Fibroblast of the aortic adventitia (primary cell): ENCODE results near the gene GJB1. TPM values are rescaled to one million over a fixed set of nuclear protein-coding genes. Genes with fewer than 3 reads are reported as not detected.

Source experiments
- DNase-seq: peaks from one replicate; pipeline ENCODE4 v3.0.0-alpha.2; 2010; ENCODE audit warnings: low read depth
- H3K4me3 ChIP-seq: 2 replicates; pipeline ENCODE4 v1.5.1; 2011; ENCODE audit warnings: low read depth, mild to moderate bottlenecking, control low read depth, low read length, moderate library complexity
- total RNA-seq: library from RNA; depleted of rRNA; stranded (reverse); fragments of >200 nt; gene quantifications from 2 replicates; pipeline ENCODE4 v1.2.3, GENCODE V29; 2012; ENCODE audit warnings: low replicate concordance
- TF ChIP-seq, protein P1 (sequence below): IDR thresholded peaks from 2 replicates; pipeline ENCODE4 v1.5.1; 2011; ENCODE audit warnings: mild to moderate bottlenecking, low read length, control low read depth, inconsistent platforms; ENCODE audit not compliant: insufficient read depth

The GJB1 gene
- total RNA-seq, 1 donor = not detected

DNA sequence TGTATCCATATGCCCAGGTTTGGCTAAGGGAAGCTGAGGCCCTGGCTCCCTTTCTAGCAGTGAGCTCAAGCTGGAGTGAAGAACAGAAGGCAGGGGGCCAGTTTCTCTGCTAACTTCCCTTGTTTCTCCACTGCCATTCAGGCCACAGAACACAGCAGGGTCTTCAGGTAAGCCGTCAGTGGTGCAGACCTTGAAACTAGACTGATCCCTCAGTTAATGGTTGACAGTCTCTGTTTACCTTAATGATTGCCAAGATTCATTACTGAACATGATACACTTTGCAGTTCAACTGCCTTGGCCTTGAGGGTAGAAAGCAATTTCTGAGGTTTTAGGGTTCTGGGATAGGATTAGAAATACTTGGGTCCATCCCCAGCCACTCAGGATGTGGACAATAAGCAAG lies 8.9 kb upstream of the GJB1 start:
- no peak for DNase-seq
- TF ChIP-seq, protein P1, sequence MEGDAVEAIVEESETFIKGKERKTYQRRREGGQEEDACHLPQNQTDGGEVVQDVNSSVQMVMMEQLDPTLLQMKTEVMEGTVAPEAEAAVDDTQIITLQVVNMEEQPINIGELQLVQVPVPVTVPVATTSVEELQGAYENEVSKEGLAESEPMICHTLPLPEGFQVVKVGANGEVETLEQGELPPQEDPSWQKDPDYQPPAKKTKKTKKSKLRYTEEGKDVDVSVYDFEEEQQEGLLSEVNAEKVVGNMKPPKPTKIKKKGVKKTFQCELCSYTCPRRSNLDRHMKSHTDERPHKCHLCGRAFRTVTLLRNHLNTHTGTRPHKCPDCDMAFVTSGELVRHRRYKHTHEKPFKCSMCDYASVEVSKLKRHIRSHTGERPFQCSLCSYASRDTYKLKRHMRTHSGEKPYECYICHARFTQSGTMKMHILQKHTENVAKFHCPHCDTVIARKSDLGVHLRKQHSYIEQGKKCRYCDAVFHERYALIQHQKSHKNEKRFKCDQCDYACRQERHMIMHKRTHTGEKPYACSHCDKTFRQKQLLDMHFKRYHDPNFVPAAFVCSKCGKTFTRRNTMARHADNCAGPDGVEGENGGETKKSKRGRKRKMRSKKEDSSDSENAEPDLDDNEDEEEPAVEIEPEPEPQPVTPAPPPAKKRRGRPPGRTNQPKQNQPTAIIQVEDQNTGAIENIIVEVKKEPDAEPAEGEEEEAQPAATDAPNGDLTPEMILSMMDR = no peak
- no peak overlapping the region for H3K4me3 ChIP-seq

DNA sequence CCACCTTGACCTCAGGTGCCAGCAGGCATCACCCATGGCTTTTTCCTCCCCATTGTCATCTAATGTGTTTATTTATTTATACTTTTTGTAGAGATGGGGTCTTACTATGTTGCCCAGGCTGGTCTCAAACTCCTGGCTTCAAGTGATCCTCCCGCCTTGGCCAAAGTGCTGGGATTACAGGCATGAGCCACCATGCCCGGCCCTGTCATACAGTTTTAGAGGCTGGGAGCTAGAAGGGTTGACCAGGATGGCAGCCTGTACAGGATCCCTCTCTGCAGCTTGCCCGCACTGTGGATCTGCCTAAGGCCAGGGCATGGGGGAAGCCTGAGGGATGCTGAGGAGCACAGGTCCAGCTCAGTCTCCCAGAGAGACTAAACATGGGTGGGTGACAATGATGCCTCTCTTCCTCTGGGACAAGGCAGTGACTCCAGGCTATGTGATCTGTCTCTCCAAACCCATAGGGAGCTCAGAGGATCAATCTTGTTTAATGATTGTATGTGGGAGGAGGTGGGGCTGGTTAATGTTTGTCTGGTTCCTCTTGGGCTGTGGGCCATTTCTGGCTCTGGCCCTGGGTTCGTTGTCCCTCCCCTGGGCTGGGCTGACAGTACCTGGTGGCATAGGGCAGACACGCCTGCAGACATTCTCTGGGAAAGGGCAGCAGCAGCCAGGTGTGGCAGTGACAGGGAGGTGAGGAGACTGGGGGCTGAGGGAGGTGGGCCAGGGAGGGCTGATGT lies 8.3 kb upstream of the GJB1 start:
- no peak overlapping the region for H3K4me3 ChIP-seq
- TF ChIP-seq, protein P1 = no peak
- no peak for DNase-seq

GRCh38 chrX:71215338-71215912 lies 7.6 kb upstream of the GJB1 start:
- H3K4me3 ChIP-seq = no peak overlapping the region

DNA sequence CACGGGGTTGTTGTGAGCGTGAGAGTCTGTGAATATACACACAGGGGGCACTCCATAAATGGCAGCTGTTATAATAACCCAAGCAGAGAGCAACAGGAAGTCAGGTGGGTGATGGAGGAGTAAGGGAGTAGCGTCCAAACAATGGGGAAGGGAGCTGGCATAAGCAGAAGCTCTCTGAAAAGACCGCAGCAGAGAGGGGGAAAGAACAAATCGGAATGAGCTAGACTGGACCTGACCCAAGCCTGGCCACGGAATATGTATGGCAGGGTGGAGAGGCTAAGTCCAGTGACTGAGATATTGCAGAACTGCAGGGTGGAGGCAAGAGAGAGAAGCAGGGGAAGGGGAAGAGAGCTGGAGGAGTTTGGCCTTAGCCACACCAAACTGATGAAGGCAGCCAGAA lies 6.5 kb upstream of the GJB1 start:
- no peak overlapping the region for H3K4me3 ChIP-seq
- peak; percentile 13 for DNase-seq
- TF ChIP-seq, protein P1 = no peak

More at GRCh38 chrX:71215338-71215912, 7.6 kb upstream of the GJB1 start:
- TF ChIP-seq, protein P1 = no peak
- DNase-seq = no peak

DNA sequence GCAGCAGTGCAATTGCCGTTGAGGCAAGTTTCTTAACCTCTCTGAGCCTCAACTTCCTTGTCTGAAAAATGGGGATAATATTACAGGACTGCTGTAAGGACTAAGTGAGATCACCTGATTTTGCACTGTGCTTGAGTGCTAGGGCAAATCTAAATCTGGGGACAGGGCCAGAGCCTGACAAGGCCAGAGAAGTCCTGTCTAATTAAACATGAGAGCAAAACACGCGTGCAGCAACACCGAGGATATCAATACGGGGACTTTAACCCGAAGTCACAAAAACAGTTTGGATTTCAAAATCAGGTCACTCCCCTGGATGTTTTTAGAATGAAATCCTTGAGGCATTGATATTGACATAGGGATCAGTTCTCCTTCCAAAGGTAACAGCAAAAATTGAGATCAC lies 5.7 kb upstream of the GJB1 start:
- no peak overlapping the region for H3K4me3 ChIP-seq
- no peak for DNase-seq
- TF ChIP-seq, protein P1 = no peak

DNA sequence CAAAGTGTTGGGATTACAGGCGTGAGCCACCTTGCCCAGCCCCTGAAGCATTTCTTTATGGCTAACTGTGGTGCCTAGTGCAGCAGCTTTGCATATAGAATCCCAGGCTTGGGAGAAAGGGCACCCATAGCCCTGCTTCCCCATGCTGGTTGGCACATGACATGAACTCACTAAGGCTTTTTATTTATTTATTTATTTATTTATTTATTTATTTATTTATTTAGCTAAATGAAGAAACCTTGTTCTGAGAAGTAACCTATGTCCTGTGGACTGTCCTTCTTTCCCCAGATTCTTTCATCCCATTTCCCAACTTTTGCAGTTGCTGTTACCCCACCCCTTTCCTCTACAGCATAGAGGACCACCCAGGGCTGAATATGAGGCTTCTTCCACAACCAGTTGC lies 1.9 kb upstream of the GJB1 start:
- no peak overlapping the region for H3K4me3 ChIP-seq
- no peak for DNase-seq
- TF ChIP-seq, protein P1 = no peak
